WTC11 (cell line): ENCODE results near the gene TMEM179B. TPM values are rescaled to one million over a fixed set of nuclear protein-coding genes. Genes with fewer than 3 reads are reported as not detected.
A peak's percentile ranks its signal among the peaks of the same experiment; 100 is the strongest.

Experiments used
- AFF4 ChIP-seq: sonication (generic); formaldehyde crosslinking; IDR thresholded peaks from 2 replicates; pipeline ENCODE4 v1.8.1; 2023; ENCODE audit warnings: mild to moderate bottlenecking, missing genetic modification reagents, borderline replicate concordance
- E2F1 ChIP-seq: sonication (generic); formaldehyde crosslinking; IDR thresholded peaks from 2 replicates; pipeline ENCODE4 v1.8.0; 2022; ENCODE audit warnings: mild to moderate bottlenecking, missing genetic modification reagents
- E2F5 ChIP-seq: sonication (generic); formaldehyde crosslinking; IDR thresholded peaks from 2 replicates; pipeline ENCODE4 v1.8.1; 2022; ENCODE audit warnings: mild to moderate bottlenecking, moderate library complexity, missing genetic modification reagents
- EMX1 ChIP-seq: fragments of 250-450 bp; sonication (Bioruptor Pico); IDR thresholded peaks from 2 replicates; pipeline ENCODE4 v1.8.0; 2021; ENCODE audit warnings: mild to moderate bottlenecking
- ESRRA ChIP-seq: sonication (generic); formaldehyde crosslinking; IDR thresholded peaks from 2 replicates; pipeline ENCODE4 v1.8.1; 2022; ENCODE audit warnings: mild to moderate bottlenecking, missing genetic modification reagents, borderline replicate concordance
- IRF1 ChIP-seq: sonication (generic); formaldehyde crosslinking; IDR thresholded peaks from 2 replicates; pipeline ENCODE4 v1.8.0; 2023; ENCODE audit warnings: missing genetic modification reagents
- JAZF1 ChIP-seq: fragments of 250-450 bp; sonication (Bioruptor Pico); IDR thresholded peaks from 2 replicates; pipeline ENCODE4 v1.9.0; 2021; ENCODE audit warnings: moderate library complexity, mild to moderate bottlenecking, inconsistent platforms
- JUN ChIP-seq: sonication (generic); formaldehyde crosslinking; IDR thresholded peaks from 2 replicates; pipeline ENCODE4 v1.8.0; 2023; ENCODE audit warnings: mild to moderate bottlenecking, missing genetic modification reagents
- NFATC4 ChIP-seq: fragments of 250-450 bp; sonication (Bioruptor Pico); IDR thresholded peaks from 2 replicates; pipeline ENCODE4 v1.9.0; 2021; ENCODE audit warnings: mild to moderate bottlenecking
- NR2C2 ChIP-seq: sonication (generic); formaldehyde crosslinking; IDR thresholded peaks from 2 replicates; pipeline ENCODE4 v1.8.0; 2022; ENCODE audit warnings: mild to moderate bottlenecking, missing genetic modification reagents
- PRDM15 ChIP-seq: sonication (generic); formaldehyde crosslinking; IDR thresholded peaks from 2 replicates; pipeline ENCODE4 v1.8.0; 2022; ENCODE audit warnings: missing genetic modification reagents
- SOX15 ChIP-seq: fragments of 250-450 bp; sonication (Bioruptor Pico); IDR thresholded peaks from 2 replicates; pipeline ENCODE4 v1.9.0; 2021; ENCODE audit warnings: mild to moderate bottlenecking
- SP1 ChIP-seq: sonication (generic); formaldehyde crosslinking; conservative IDR thresholded peaks from 2 replicates; pipeline ENCODE4 v1.8.1; 2022; ENCODE audit warnings: missing genetic modification reagents
- TEAD4 ChIP-seq: sonication (generic); formaldehyde crosslinking; IDR thresholded peaks from 2 replicates; pipeline ENCODE4 v1.8.0; 2022; ENCODE audit warnings: mild to moderate bottlenecking, missing genetic modification reagents
- ZNF219 ChIP-seq: sonication (generic); formaldehyde crosslinking; IDR thresholded peaks from 2 replicates; pipeline ENCODE4 v1.8.0; 2023; ENCODE audit warnings: missing genetic modification reagents, mild to moderate bottlenecking, borderline replicate concordance
- ZNF232 ChIP-seq: sonication (generic); formaldehyde crosslinking; IDR thresholded peaks from 2 replicates; pipeline ENCODE4 v1.8.0; 2022; ENCODE audit warnings: mild to moderate bottlenecking, missing genetic modification reagents
- ZNF263 ChIP-seq: sonication (generic); formaldehyde crosslinking; IDR thresholded peaks from 2 replicates; pipeline ENCODE4 v1.8.1; 2022; ENCODE audit warnings: low read depth, mild to moderate bottlenecking, moderate library complexity, missing genetic modification reagents
- ZNF317 ChIP-seq: sonication (generic); formaldehyde crosslinking; IDR thresholded peaks from 2 replicates; pipeline ENCODE4 v1.8.1; 2023; ENCODE audit warnings: low read depth, mild to moderate bottlenecking, moderate library complexity, missing genetic modification reagents, borderline replicate concordance
- ZNF396 ChIP-seq: fragments of 250-450 bp; sonication (Bioruptor Pico); IDR thresholded peaks from 2 replicates; pipeline ENCODE4 v1.8.0; 2021; ENCODE audit warnings: mild to moderate bottlenecking, moderate library complexity, borderline replicate concordance
- ZNF416 ChIP-seq: fragments of 250-450 bp; sonication (Bioruptor Pico); IDR thresholded peaks from 2 replicates; pipeline ENCODE4 v1.9.0; 2021; ENCODE audit warnings: mild to moderate bottlenecking, inconsistent platforms
- ZNF423 ChIP-seq: fragments of 250-450 bp; sonication (Bioruptor Pico); IDR thresholded peaks from 2 replicates; pipeline ENCODE4 v2.1.2; 2022; ENCODE audit warnings: mild to moderate bottlenecking, moderate library complexity
- ZNF532 ChIP-seq: fragments of 250-450 bp; sonication (Bioruptor Pico); IDR thresholded peaks from 2 replicates; pipeline ENCODE4 v1.9.0; 2021; ENCODE audit warnings: mild to moderate bottlenecking, borderline replicate concordance
- ZSCAN18 ChIP-seq: fragments of 250-450 bp; sonication (Bioruptor Pico); IDR thresholded peaks from 2 replicates; pipeline ENCODE4 v2.1.2; 2022; ENCODE audit warnings: mild to moderate bottlenecking, moderate library complexity
- total RNA-seq: library from RNA; stranded (reverse); gene quantifications from 3 replicates; pipeline ENCODE4 v1.2.3, GENCODE V29; 2021

Gene TMEM179B
- total RNA-seq, 1 experiment from 2014 or later = 21.4 TPM

- TF ChIP-seq AFF4 (CRISPR knock-in tag) (no peak), JAZF1 (CRISPR knock-in tag) (no peak), SOX15 (CRISPR knock-in tag) (no peak), ZSCAN18 (CRISPR knock-in tag) (no peak), ZNF396 (CRISPR knock-in tag) (no peak), E2F5 (CRISPR knock-in tag) (peak; percentile 66), ESRRA (CRISPR knock-in tag) (no peak), ZNF423 (CRISPR knock-in tag) (no peak), ZNF532 (CRISPR knock-in tag) (no peak), SP1 (peak; percentile 89), IRF1 (CRISPR knock-in tag) (no peak), ZNF416 (CRISPR knock-in tag) (no peak), ZNF232 (CRISPR knock-in tag) (no peak; the same call in 1 of the 2 replicates), EMX1 (CRISPR knock-in tag) (no peak), TEAD4 (no peak), ZNF263 (no peak), ZNF219 (peak; percentile 31; the same call in 1 of the 2 replicates), NR2C2 (CRISPR knock-in tag) (peak; percentile 88), ZNF317 (CRISPR knock-in tag) (no peak), PRDM15 (CRISPR knock-in tag) (peak; percentile 53), NFATC4 (CRISPR knock-in tag) (no peak), E2F1 (CRISPR knock-in tag) (no peak), JUN (CRISPR knock-in tag) (no peak)
Observed at GRCh38 chr11:62771144-62772021, 15.8 kb upstream of the TMEM179B start, which contains the start of gene TAF6L (continued).
